ENCODE data around the gene PATJ. TPM values are rescaled to one million over a fixed set of nuclear protein-coding genes. Genes with fewer than 3 reads are reported as not detected.

PATJ gene
- total RNA-seq, 1 donor from 2014 or later, result 126 TPM

DNA sequence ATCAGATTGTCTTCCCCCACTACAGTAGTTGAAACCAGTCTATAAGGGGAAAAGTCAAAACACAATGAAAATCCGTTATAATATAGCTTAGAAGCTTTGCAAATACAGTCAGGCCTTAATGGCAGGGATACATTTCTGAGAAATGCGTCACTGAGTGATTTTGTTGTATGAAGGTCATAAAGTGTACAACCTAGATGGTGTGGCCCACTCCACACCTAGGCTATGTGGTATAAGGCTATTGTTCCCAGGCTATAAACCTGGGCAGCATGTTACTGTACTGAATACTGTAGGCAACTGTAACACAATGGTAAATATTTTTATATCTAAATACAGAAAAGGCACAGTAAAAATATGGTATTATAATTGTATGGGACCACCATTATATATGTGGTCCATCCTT is 264.4 kb downstream of the PATJ start:
- H3K36me3 Mint-ChIP-seq (ENCODE audit: insufficient read depth), result peaks cover 16% of the 10 kb centered on the region
- TF ChIP-seq, protein P1, sequence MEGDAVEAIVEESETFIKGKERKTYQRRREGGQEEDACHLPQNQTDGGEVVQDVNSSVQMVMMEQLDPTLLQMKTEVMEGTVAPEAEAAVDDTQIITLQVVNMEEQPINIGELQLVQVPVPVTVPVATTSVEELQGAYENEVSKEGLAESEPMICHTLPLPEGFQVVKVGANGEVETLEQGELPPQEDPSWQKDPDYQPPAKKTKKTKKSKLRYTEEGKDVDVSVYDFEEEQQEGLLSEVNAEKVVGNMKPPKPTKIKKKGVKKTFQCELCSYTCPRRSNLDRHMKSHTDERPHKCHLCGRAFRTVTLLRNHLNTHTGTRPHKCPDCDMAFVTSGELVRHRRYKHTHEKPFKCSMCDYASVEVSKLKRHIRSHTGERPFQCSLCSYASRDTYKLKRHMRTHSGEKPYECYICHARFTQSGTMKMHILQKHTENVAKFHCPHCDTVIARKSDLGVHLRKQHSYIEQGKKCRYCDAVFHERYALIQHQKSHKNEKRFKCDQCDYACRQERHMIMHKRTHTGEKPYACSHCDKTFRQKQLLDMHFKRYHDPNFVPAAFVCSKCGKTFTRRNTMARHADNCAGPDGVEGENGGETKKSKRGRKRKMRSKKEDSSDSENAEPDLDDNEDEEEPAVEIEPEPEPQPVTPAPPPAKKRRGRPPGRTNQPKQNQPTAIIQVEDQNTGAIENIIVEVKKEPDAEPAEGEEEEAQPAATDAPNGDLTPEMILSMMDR (IDR thresholded peaks at IDR 0.05; ENCODE audit: unreplicated experiment), result no peak
- no peaks in the 10 kb centered on the region for H3K9me3 Mint-ChIP-seq (ENCODE audit: low read depth)
- no peak overlapping the region for H3K4me3 Mint-ChIP-seq (ENCODE audit: low read depth)
- no peaks in the 10 kb centered on the region for H3K27me3 Mint-ChIP-seq
- no peaks in the 10 kb centered on the region for H3K4me1 Mint-ChIP-seq (ENCODE audit: low read depth)
- DNase-seq (ENCODE audit: low spot score, unreplicated experiment), result no peak
- H3K27ac Mint-ChIP-seq, result no peak overlapping the region

DNA sequence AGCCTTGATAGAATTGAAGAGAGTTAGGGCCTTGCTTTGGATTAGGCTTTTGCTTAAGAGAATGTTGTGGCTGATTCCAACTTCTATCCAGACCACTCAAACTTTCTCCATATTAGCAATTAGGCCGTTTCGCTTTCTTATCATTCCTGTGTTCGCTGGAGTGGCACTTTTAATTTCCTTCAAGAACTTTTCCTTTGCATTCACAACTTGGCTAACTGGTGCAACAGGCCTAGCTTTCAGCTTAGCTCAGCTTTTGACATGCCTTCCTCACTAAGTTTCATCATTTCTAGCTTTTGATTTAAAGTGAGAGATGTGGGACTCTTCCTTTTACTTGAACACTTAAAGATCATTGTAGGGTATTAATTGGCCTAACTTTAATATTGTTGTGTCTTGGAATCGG is 268.7 kb downstream of the PATJ start:
- Mint-ChIP-seq H3K27me3 (no peaks in the 10 kb centered on the region), H3K36me3 (ENCODE audit: insufficient read depth) (peaks cover 22% of the 10 kb centered on the region), H3K27ac (no peak overlapping the region), H3K9me3 (ENCODE audit: low read depth) (no peaks in the 10 kb centered on the region), H3K4me1 (ENCODE audit: low read depth) (no peaks in the 10 kb centered on the region), H3K4me3 (ENCODE audit: low read depth) (no peak overlapping the region)
- no peak for DNase-seq (ENCODE audit: low spot score, unreplicated experiment)
- TF ChIP-seq, protein P1 (IDR thresholded peaks at IDR 0.05; ENCODE audit: unreplicated experiment), result no peak

DNA sequence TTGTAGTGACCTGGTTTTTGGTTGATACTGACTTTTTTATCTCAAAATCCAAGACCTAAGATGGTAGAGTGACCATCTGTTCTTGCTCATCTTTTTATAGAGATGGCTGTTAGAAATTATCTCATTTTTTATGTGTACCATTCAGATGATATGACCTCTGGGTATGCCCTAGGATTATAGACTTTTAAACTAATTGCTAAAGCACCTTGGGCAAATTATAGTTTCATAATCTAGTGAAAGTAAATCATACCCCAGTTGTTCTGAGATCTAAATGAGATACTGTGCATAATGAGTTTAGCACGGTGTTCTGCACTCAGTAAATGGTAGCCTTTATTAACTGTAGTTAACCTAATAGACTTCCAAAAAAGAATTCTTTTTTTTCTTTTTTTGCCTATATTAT is 269.8 kb downstream of the PATJ start:
- Mint-ChIP-seq H3K36me3 (ENCODE audit: insufficient read depth) (peaks cover 20% of the 10 kb centered on the region), H3K27me3 (no peaks in the 10 kb centered on the region), H3K4me3 (ENCODE audit: low read depth) (no peak overlapping the region), H3K4me1 (ENCODE audit: low read depth) (no peaks in the 10 kb centered on the region), H3K27ac (no peak overlapping the region), H3K9me3 (ENCODE audit: low read depth) (no peaks in the 10 kb centered on the region)
- DNase-seq (ENCODE audit: low spot score, unreplicated experiment), result no peak
- TF ChIP-seq, protein P1 (IDR thresholded peaks at IDR 0.05; ENCODE audit: unreplicated experiment), result no peak

DNA sequence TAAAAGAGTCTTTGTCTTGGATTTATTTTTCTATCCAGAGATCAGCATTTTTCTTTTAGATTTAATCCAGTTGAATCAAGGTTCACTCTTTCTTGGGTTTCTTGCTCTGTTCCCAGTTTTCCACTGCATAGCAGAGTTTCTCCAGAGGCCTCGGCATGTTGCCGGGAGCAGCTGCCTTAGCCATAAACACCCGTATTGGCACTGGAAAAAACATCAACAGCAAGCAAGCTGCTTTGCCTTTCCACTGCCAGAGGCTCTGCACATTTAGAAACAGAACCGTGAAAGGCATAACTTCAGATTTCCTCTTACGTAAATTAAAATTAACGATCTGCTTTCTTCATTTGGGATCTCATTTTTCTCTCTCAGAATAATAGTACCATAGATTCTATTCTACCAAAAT is 270.6 kb downstream of the PATJ start:
- DNase-seq (ENCODE audit: low spot score, unreplicated experiment), result no peak
- Mint-ChIP-seq H3K27ac (no peak overlapping the region), H3K4me1 (ENCODE audit: low read depth) (no peaks in the 10 kb centered on the region), H3K36me3 (ENCODE audit: insufficient read depth) (peaks cover 19% of the 10 kb centered on the region), H3K9me3 (ENCODE audit: low read depth) (no peaks in the 10 kb centered on the region), H3K27me3 (no peaks in the 10 kb centered on the region), H3K4me3 (ENCODE audit: low read depth) (no peak overlapping the region)
- TF ChIP-seq, protein P1 (IDR thresholded peaks at IDR 0.05; ENCODE audit: unreplicated experiment), result no peak

DNA sequence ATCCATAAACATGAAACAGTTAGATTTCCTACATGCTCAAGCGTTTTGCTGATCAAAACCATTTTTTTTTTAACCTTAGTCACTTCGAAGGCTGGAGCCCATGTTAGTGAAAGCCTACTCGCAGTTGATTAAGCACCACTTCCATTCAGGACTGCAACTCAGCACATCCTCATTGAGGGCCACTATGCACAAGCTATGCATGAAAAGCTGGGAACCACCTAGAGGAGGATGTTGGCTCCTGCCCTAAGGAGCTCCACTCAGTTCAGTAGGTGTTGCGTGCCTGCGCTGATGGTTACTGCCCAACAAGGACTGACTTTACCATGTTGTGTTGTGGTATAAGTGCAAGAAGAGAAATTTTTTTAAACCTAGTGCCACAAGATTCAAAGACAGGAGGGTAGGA is 271.0 kb downstream of the PATJ start:
- DNase-seq (ENCODE audit: low spot score, unreplicated experiment), result no peak
- TF ChIP-seq, protein P1 (IDR thresholded peaks at IDR 0.05; ENCODE audit: unreplicated experiment), result no peak
- Mint-ChIP-seq H3K4me1 (ENCODE audit: low read depth) (no peaks in the 10 kb centered on the region), H3K27ac (no peak overlapping the region), H3K36me3 (ENCODE audit: insufficient read depth) (peaks cover 23% of the 10 kb centered on the region), H3K4me3 (ENCODE audit: low read depth) (no peak overlapping the region), H3K27me3 (no peaks in the 10 kb centered on the region), H3K9me3 (ENCODE audit: low read depth) (no peaks in the 10 kb centered on the region)
